Smooth muscle cell (in vitro differentiated cells): Measurements from ENCODE around the gene ADGRB3. TPM values are rescaled to one million over a fixed set of nuclear protein-coding genes. Genes with fewer than 3 reads are reported as not detected.

Source experiments
- DNase-seq: peaks from one replicate; lab custom pipeline; 2025; ENCODE audit not compliant: unreplicated experiment; lab: John Stamatoyannopoulos, UW
- H2AFZ ChIP-seq: fragments of 200-600 bp; sonication (generic); 2 replicates; pipeline ENCODE4 v1.6.0; 2016; ENCODE audit warnings: antibody characterized with exemption, low read depth, mild to moderate bottlenecking
- H3F3A ChIP-seq: fragments of 200-600 bp; sonication (generic); 2 replicates; pipeline ENCODE4 v1.6.0; 2017; ENCODE audit warnings: antibody characterized with exemption, low read depth
- H3K27ac ChIP-seq: fragments of 200-600 bp; sonication (generic); 2 replicates; pipeline ENCODE4 v1.5.1; 2016; ENCODE audit warnings: low read depth, mild to moderate bottlenecking
- H3K27me3 ChIP-seq: fragments of 200-600 bp; sonication (generic); 2 replicates; pipeline ENCODE4 v1.6.1; 2016; ENCODE audit warnings: low read depth, mild to moderate bottlenecking
- H3K36me3 ChIP-seq: fragments of 200-600 bp; sonication (generic); 2 replicates; pipeline ENCODE4 v1.5.1; 2016; ENCODE audit warnings: low read depth
- H3K4me1 ChIP-seq: fragments of 200-600 bp; sonication (generic); 2 replicates; pipeline ENCODE4 v1.5.1; 2016; ENCODE audit warnings: low read depth
- H3K4me2 ChIP-seq: fragments of 200-600 bp; sonication (generic); 2 replicates; pipeline ENCODE4 v1.6.0; 2016; ENCODE audit warnings: mild to moderate bottlenecking
- H3K4me3 ChIP-seq: fragments of 200-600 bp; sonication (generic); 2 replicates; pipeline ENCODE4 v1.5.1; 2016; ENCODE audit warnings: mild to moderate bottlenecking
- H3K79me2 ChIP-seq: fragments of 200-600 bp; sonication (generic); 2 replicates; pipeline ENCODE4 v1.6.0; 2016; ENCODE audit warnings: low read depth, mild to moderate bottlenecking
- H3K9ac ChIP-seq: fragments of 200-600 bp; sonication (generic); 2 replicates; pipeline ENCODE4 v1.6.0; 2016; ENCODE audit warnings: low read depth
- H3K9me3 ChIP-seq: fragments of 200-600 bp; sonication (generic); replicated peaks from 2 replicates; pipeline ENCODE4 v1.5.1; 2016; ENCODE audit warnings: low read depth
- H4K20me1 ChIP-seq: fragments of 200-600 bp; sonication (generic); 2 replicates; pipeline ENCODE4 v1.6.0; 2016; ENCODE audit warnings: low read depth
- WGBS: methylation state at CpG from one replicate; pipeline ENCODE4 v1.1.7; 2016; ENCODE audit warnings: low lambda C conversion rate; 5-methylcytosine and 5-hydroxymethylcytosine counted together
- polyA plus RNA-seq: library from polyadenylated mRNA; unstranded; fragments of >200 nt; fragmentation: Nextera tagmentation; extraction: Ambion mirVana; gene quantifications from 2 replicates; pipeline ENCODE4 v1.2.1, GENCODE V29; 2016
- total RNA-seq: library from RNA; depleted of rRNA; stranded (reverse); fragments of >200 nt; gene quantifications from 2 replicates; pipeline ENCODE4 v1.2.3, GENCODE V29; 2014
- TF ChIP-seq, protein P1 (sequence below): fragments of 200-600 bp; sonication (generic); IDR thresholded peaks from 2 replicates; pipeline ENCODE4 v1.5.1; 2017; ENCODE audit warnings: borderline replicate concordance, mild to moderate bottlenecking, antibody characterized with exemption; ENCODE audit not compliant: insufficient read depth, poor library complexity, severe bottlenecking

The ADGRB3 gene
- total and polyA plus RNA-seq, 2 experiments from 2014 or later = 0.34 to 0.63 TPM

DNA sequence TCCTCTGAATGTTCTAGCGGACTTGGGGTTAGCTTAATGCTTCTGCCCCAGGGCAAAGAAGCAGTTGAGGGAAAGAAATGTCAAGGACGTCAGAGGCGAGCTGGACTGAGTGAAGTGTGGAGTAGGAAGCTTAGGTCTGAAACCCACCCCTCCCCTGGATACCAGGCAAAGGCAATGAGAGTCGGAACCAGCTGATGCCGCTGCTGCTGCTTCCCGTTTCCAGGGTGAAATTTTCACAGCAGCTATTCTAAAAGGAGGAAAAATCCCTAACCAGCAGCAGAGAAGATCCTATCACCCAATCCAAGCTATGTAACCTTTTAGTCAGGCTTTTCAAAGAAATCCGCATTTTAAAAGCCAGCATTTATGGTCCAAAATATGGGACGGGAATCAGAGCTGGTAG lies 597.4 kb downstream of the ADGRB3 start:
- no peaks in the 10 kb centered on the region for H3K79me2 ChIP-seq
- no peaks in the 10 kb centered on the region for H3K4me1 ChIP-seq
- no peaks in the 10 kb centered on the region for H3F3A ChIP-seq
- H3K27ac ChIP-seq = no peak overlapping the region
- no peaks in the 10 kb centered on the region for H3K27me3 ChIP-seq
- H3K36me3 ChIP-seq = no peaks in the 10 kb centered on the region
- no peak overlapping the region for H3K9ac ChIP-seq
- H3K4me3 ChIP-seq = no peak overlapping the region
- TF ChIP-seq, protein P1, sequence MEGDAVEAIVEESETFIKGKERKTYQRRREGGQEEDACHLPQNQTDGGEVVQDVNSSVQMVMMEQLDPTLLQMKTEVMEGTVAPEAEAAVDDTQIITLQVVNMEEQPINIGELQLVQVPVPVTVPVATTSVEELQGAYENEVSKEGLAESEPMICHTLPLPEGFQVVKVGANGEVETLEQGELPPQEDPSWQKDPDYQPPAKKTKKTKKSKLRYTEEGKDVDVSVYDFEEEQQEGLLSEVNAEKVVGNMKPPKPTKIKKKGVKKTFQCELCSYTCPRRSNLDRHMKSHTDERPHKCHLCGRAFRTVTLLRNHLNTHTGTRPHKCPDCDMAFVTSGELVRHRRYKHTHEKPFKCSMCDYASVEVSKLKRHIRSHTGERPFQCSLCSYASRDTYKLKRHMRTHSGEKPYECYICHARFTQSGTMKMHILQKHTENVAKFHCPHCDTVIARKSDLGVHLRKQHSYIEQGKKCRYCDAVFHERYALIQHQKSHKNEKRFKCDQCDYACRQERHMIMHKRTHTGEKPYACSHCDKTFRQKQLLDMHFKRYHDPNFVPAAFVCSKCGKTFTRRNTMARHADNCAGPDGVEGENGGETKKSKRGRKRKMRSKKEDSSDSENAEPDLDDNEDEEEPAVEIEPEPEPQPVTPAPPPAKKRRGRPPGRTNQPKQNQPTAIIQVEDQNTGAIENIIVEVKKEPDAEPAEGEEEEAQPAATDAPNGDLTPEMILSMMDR = no peak
- H3K9me3 ChIP-seq = no peaks in the 10 kb centered on the region
- 28% methylated on average over 8 of the region's 8 CpGs for WGBS
- no peak overlapping the region for H2AFZ ChIP-seq
- no peak overlapping the region for H3K4me2 ChIP-seq
- no peaks in the 10 kb centered on the region for H4K20me1 ChIP-seq
- DNase-seq = no peak

DNA sequence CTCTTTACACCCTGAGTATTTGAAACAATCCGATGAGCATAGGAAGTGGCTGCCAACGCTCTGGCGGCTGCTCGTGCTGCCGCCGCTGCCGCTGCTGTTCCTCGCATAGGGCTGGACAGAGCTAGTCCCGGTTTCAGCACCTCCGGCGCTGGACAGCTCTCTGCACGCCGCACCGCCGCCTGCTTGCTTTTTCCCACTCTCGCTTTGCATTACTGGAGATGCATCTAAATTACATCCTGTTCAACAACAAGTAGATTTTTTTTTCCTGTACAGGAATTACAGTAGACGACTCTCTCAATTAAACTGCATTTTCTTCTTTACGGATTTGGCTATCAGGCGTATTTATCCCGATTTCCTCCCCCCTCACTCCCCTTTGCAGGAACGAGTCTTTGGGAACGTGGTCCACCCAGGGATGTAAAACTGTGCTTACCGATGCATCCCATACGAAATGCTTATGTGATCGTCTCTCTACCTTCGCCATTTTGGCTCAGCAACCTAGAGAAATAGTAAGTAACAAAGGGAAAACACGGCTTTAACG lies 597.9 kb downstream of the ADGRB3 start:
- Histone ChIP-seq H3K9me3 (no peaks in the 10 kb centered on the region), H4K20me1 (no peaks in the 10 kb centered on the region), H3K27ac (no peak overlapping the region), H3K36me3 (no peaks in the 10 kb centered on the region), H3F3A (no peaks in the 10 kb centered on the region), H3K4me2 (no peak overlapping the region), H3K27me3 (no peaks in the 10 kb centered on the region), H3K9ac (no peak overlapping the region), H3K4me1 (no peaks in the 10 kb centered on the region), H3K79me2 (no peaks in the 10 kb centered on the region), H2AFZ (no peak overlapping the region), H3K4me3 (no peak overlapping the region)
- TF ChIP-seq, protein P1 = no peak
- WGBS = 7% methylated on average over 28 of the region's 28 CpGs
- DNase-seq = peak; percentile 54

DNA sequence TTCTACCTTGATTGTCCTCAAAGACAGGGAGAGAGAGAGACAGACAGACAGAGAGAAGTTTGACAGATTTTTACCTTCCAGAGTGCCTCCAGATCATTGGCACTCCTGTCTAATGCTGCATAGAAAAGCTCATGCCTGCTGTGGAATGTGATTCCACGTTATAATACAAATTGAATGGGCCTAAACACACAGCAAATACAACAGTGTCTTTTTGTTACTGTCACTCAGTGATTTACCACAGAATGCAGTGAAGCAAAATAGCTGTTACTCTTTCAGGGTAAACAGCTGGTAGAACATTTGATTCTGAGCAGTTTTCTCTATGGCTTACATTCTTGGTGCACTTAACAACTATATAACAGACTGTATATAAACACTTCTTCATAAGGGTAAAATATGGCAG lies 603.0 kb downstream of the ADGRB3 start:
- no peaks in the 10 kb centered on the region for H3K9me3 ChIP-seq
- TF ChIP-seq, protein P1 = no peak
- WGBS = 67% methylated on average over 1 of the region's 1 CpG
- no peak overlapping the region for H3K4me3 ChIP-seq
- no peaks in the 10 kb centered on the region for H3K36me3 ChIP-seq
- H3K79me2 ChIP-seq = no peaks in the 10 kb centered on the region
- H3K27ac ChIP-seq = no peak overlapping the region
- H3F3A ChIP-seq = no peaks in the 10 kb centered on the region
- H3K9ac ChIP-seq = no peak overlapping the region
- no peaks in the 10 kb centered on the region for H4K20me1 ChIP-seq
- no peaks in the 10 kb centered on the region for H3K4me1 ChIP-seq
- no peak for DNase-seq
- H2AFZ ChIP-seq = no peak overlapping the region
- no peaks in the 10 kb centered on the region for H3K27me3 ChIP-seq
- no peak overlapping the region for H3K4me2 ChIP-seq

GRCh38 chr6:69246983-69247382 lies 611.9 kb downstream of the ADGRB3 start:
- TF ChIP-seq, protein P1 = no peak
- H2AFZ ChIP-seq = no peak overlapping the region
- no peak overlapping the region for H3K27ac ChIP-seq
- no peaks in the 10 kb centered on the region for H3K79me2 ChIP-seq
- no peaks in the 10 kb centered on the region for H4K20me1 ChIP-seq
- no peak for DNase-seq
- no peaks in the 10 kb centered on the region for H3K4me1 ChIP-seq
- WGBS = 87% methylated on average over 2 of the region's 2 CpGs
- no peaks in the 10 kb centered on the region for H3K9me3 ChIP-seq
- H3K9ac ChIP-seq = no peak overlapping the region
- no peaks in the 10 kb centered on the region for H3K27me3 ChIP-seq
- no peaks in the 10 kb centered on the region for H3K36me3 ChIP-seq
- no peak overlapping the region for H3K4me3 ChIP-seq
- no peaks in the 10 kb centered on the region for H3F3A ChIP-seq
- H3K4me2 ChIP-seq = no peak overlapping the region
